Adipocyte (in vitro differentiated cells): ENCODE results near the gene ACBD6.

ENCODE experiments used
- DNase-seq: peaks from one replicate; pipeline ENCODE4 v3.0.0-alpha.2; 2015; ENCODE audit warnings: low read depth
- H3K27me3 ChIP-seq: replicated peaks from 2 replicates; pipeline ENCODE4 v1.7.0; 2013; ENCODE audit warnings: mild to moderate bottlenecking, low read length, moderate library complexity; ENCODE audit not compliant: control insufficient read depth, insufficient read depth
- H3K36me3 ChIP-seq: 2 replicates; pipeline ENCODE4 v1.7.0; 2013; ENCODE audit warnings: low read length, mild to moderate bottlenecking, moderate library complexity; ENCODE audit not compliant: control insufficient read depth, insufficient read depth, severe bottlenecking
- H3K4me1 ChIP-seq: 2 replicates; pipeline ENCODE4 v1.7.0; 2013; ENCODE audit warnings: mild to moderate bottlenecking, low read length, moderate library complexity; ENCODE audit not compliant: control insufficient read depth, insufficient read depth
- H3K4me3 ChIP-seq: 2 replicates; pipeline ENCODE4 v1.7.0; 2013; ENCODE audit warnings: mild to moderate bottlenecking, low read length, moderate library complexity
- H3K9ac ChIP-seq: 2 replicates; pipeline ENCODE4 v1.7.0; 2013; ENCODE audit warnings: mild to moderate bottlenecking, low read length, moderate library complexity
- H3K9me3 ChIP-seq: 2 replicates; pipeline ENCODE4 v1.7.0; 2013; ENCODE audit warnings: mild to moderate bottlenecking, low read length, moderate library complexity; ENCODE audit not compliant: control insufficient read depth

Gene ACBD6

DNA sequence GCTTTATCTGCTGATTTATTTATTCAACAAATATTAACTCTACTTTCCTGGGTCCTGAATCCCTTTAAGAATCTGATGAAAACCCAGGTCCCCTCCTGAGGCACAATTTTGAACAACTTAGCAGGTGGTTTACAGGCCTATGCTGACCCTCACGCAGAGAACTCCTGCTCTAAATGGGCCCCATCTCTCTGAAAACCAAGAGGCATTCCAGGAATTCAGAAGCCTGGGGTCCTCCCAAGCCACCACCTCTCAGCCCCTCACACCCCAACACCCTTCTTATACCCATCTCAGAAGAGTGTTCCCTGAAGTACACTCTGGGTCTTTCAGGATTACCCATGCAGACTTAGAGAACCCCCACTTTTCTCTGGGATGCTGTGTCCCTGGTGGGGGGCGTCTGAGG lies 237.8 kb downstream of the ACBD6 start:
- Histone ChIP-seq H3K4me1 (peaks cover 6% of the 10 kb centered on the region), H3K9ac (no peak overlapping the region), H3K9me3 (no peaks in the 10 kb centered on the region), H3K27me3 (peaks cover 35% of the 10 kb centered on the region), H3K36me3 (no peaks in the 10 kb centered on the region), H3K4me3 (no peak overlapping the region)
- no peak for DNase-seq

DNA sequence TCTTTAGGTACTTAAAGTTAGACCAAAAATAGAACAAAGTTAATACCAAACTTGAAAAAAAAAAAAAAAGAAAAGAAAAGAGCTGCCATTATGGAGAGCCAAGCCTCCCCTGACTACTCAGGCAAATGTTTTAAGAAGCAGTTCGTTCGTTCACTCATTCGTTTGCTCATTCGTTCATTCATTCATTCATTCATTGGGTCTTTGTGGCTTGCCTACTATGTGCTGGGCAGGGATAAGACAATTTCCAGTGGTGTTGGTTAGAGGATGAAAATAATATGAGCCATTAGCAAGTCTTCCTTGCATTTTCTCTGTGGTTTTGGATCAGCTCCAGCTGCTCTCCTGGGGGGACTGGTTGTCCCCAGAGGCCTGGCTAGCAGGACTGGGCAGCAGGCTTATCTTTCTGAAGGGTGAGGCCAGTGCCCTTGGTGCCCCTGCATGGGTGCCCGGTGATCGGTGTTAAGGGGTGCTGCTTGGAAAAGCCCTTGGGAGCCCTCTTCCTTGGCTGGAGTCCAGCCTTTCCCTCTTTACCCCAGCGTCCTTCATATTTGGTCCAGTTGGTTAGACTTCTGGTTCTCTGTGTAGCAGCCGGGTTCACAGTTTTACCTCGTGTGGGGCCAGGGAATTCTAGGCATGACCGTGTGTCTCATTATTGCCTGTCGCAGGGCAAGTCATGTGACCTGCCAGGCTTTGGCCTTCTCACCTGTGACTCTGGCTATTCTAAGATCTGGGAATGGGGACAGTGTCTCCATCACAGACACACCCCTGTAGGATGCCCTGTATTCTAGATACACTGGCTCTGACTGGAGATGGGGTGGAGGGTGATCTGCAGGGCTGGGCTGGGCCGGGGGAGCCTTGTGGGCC lies 239.5 kb downstream of the ACBD6 start:
- peaks cover 6% of the 10 kb centered on the region for H3K4me1 ChIP-seq
- peaks cover 51% of the 10 kb centered on the region for H3K27me3 ChIP-seq
- H3K4me3 ChIP-seq, result no peak overlapping the region
- no peak overlapping the region for H3K9ac ChIP-seq
- H3K9me3 ChIP-seq, result no peaks in the 10 kb centered on the region
- no peaks in the 10 kb centered on the region for H3K36me3 ChIP-seq
- no peak for DNase-seq

DNA sequence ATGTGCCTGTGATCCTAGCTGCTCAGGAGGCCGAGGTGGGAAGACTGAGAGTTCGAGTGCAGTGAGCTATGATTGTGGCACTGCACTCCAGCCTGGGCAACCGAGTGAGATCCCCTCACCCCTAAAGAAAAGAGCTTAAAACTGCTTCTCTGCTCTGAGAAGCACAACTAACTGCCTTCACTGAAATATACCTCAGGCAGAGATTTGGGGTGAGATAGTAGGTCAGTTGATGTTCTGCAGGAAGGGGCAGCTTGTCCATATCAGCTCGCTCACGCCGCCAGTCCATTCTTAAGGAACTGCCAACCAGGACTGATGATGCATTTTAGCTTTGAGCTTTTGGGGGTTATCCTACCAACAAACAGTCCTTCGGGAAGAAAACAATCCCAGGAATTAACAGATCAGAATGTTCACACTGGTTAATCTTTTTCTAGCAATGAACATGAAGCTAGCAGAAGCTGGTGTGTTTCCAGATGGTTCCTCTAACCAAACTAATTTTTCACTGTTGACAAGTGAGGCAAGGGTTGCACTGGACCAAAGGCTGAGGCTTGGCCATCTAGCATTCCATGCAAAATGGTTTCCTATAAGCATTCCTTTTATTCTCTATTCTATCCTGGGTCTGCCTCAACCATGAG lies 240.7 kb downstream of the ACBD6 start:
- H3K9ac ChIP-seq, result no peak overlapping the region

DNA sequence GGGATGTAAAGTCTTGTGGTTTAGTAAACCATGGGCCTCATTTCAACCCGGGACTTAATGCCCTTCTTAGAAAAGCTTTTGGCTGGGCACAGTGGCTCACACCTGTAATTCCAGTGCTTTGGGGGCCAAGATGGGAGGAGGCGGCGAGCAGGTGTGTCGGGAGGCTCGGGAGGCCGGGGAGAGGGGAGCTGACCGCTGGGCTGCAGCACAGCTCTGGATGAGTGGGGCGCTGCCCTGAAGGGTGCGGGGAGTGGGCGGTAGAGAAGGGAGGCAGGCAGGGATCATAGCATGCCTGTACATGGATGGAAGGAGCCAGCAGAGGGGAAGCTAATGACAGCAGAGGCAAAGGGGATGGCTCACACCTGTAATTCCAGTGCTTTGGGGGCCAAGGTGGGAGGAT lies 241.3 kb downstream of the ACBD6 start:
- Histone ChIP-seq H3K9me3 (no peaks in the 10 kb centered on the region), H3K27me3 (peaks cover 69% of the 10 kb centered on the region), H3K4me1 (peaks cover 6% of the 10 kb centered on the region), H3K36me3 (no peaks in the 10 kb centered on the region), H3K4me3 (no peak overlapping the region), H3K9ac (no peak overlapping the region)
- no peak for DNase-seq

More for the DNA sequence above, 240.7 kb downstream of the ACBD6 start:
- Histone ChIP-seq H3K36me3 (no peaks in the 10 kb centered on the region), H3K4me1 (peaks cover 6% of the 10 kb centered on the region), H3K9me3 (no peaks in the 10 kb centered on the region), H3K27me3 (peaks cover 62% of the 10 kb centered on the region), H3K4me3 (no peak overlapping the region)
- DNase-seq, result no peak

DNA sequence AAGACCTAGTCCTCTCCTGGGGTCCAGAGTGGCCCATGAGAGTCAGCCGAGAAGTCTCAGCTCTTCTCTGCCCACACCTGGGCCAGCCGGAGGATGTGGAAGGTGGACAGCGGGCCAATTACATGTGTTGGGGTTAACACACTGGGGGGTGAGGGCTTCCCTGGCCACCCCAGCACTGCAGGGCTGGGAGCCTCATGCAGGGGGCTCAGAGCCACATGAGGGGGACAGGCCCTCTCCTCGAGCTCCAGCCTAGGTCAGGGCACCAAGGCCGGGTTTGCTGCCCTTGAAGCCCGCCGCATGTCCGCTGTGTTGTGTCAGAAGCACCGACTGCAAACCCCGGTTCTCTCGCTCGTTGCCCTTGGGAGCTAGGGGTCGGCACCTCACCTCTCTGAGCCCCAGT lies 241.8 kb downstream of the ACBD6 start:
- Histone ChIP-seq H3K27me3 (peaks cover 70% of the 10 kb centered on the region), H3K9me3 (no peaks in the 10 kb centered on the region), H3K4me3 (no peak overlapping the region), H3K36me3 (no peaks in the 10 kb centered on the region), H3K4me1 (peaks cover 6% of the 10 kb centered on the region), H3K9ac (no peak overlapping the region)
- DNase-seq, result no peak

DNA sequence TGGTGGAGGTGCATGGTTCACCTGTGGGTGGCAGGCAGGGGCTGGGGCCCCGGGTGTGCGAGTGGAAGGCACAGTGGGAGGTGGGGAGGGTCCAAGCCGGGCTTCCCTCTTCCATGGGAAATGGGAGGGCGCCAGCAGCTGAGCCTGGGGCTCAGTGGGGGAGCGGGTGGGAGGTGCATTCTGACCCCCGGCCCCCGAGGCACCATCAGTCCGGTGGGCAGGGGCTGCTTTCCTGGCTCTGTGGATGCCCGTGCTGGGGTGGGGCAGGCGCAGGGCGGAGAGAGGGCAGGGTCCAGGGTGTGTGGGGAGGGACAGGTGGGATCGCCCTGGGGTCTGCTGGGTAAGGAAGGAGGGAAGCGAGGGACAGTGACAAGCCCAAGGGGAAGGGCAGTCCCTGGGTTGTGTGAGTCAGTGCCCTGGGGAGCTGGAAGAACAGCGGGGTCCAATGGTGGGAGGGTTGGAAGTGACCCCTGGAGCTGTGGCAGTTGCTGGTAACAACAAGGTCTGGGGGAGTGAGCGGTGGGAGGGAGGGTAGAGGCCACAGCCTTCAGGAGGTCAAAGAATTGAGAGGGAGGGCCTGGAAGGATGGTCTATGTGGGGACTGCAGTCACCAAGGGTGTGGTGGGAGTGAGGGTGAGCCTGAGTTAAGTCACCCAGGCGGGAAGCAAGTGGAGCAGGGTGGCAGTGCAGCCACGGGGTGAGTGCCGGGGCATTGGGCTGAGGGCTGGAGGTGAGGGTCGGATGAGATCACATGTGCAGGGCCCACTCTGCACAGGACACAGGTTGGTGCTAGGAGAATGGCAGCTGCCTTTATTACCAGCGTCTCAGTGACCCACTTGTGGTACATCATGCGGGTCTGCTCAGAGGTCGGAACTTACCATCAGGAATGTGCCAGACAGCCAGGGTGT lies 242.7 kb downstream of the ACBD6 start:
- Histone ChIP-seq H3K27me3 (peaks cover 71% of the 10 kb centered on the region), H3K4me3 (no peak overlapping the region), H3K9ac (no peak overlapping the region), H3K9me3 (no peaks in the 10 kb centered on the region), H3K4me1 (peaks cover 6% of the 10 kb centered on the region), H3K36me3 (no peaks in the 10 kb centered on the region)
- no peak for DNase-seq

DNA sequence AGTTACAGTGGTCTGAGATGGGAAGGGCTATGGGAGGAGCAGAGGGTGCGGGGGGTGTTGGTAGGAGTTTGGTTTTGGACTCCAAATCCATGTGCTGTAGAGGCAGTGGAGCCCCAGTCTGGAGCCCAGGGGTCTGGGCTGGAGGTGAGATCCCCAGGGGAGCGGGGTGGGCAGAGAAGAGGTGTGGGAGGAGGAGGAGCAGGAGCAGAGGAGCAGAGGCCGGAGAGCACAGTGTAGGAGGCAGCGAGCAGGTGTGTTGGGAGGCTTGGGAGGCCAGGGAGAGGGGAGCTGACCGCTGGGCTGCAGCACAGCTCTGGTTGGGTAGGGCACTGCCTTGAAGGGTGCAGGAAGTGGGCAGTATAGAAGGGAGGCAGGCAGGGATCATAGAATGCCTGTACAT lies 243.4 kb downstream of the ACBD6 start:
- Histone ChIP-seq H3K4me3 (no peak overlapping the region), H3K4me1 (peaks cover 6% of the 10 kb centered on the region), H3K36me3 (no peaks in the 10 kb centered on the region), H3K27me3 (peaks cover 71% of the 10 kb centered on the region), H3K9me3 (no peaks in the 10 kb centered on the region), H3K9ac (no peak overlapping the region)
- DNase-seq, result no peak

DNA sequence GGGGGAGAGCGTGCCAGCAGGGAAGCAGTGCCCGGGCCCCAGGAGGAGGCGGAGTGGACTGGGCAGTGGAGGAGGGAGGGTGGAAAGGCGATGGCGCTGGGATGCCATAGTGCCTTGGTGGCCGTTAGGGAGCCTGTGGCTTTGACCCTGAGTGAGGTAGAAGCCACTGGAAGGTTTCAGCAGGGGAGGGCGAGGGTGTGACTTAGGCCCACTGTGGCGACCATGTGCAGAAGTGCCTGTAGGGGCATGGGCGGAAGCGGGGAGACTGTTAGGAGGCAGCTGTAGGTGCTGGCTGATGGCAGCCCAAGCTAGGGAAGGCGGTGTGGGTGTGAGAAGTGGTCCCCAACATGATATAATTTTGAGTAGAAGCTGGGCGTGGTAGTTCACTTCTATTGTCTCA lies 244.1 kb downstream of the ACBD6 start:
- Histone ChIP-seq H3K27me3 (peaks cover 74% of the 10 kb centered on the region), H3K9ac (no peak overlapping the region)
- DNase-seq, result no peak

DNA sequence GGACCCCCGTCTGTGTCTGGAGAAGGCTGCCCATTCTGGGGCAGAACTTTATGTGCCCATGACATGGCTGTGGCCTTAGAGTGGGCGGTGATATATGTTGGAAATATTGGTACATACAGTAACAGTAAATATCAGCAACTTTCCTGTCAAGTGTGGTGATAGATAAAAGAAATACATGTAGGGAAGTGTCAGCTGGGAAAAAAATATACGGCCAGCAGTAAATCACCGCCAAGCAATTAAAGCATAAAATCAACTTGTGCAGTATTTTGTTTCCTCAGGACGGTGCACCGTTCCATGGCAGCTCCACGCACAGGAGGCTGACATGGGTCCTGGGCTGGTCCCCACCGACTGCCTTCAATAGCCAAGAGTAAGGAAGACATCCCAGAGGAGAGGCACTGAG lies 244.9 kb downstream of the ACBD6 start:
- peaks cover 72% of the 10 kb centered on the region for H3K27me3 ChIP-seq
- no peaks in the 10 kb centered on the region for H3K4me1 ChIP-seq

More for the DNA sequence above, 244.1 kb downstream of the ACBD6 start:
- H3K9me3 ChIP-seq, result no peaks in the 10 kb centered on the region
- H3K4me3 ChIP-seq, result no peak overlapping the region
- H3K36me3 ChIP-seq, result no peaks in the 10 kb centered on the region
- peaks cover 6% of the 10 kb centered on the region for H3K4me1 ChIP-seq

DNA sequence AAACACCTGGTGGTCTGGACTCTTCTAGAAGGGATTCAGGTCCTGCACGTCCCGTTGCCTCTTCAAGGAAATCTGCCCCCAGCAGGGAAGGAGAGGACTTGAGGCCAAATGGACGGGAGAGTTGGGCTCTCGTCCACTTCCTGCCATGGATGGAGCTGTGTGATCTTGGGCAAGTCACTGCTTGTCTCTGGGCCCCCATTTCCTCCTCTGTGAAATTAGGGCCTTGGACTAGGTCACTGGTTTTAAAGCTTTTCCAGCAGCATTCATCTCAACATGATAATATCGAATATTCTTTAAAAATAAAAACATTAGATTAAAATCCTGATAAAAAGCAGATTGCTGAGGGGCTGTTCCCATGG lies 245.4 kb downstream of the ACBD6 start:
- no peak for DNase-seq
- Histone ChIP-seq H3K9ac (no peak overlapping the region), H3K4me1 (no peaks in the 10 kb centered on the region), H3K9me3 (no peaks in the 10 kb centered on the region), H3K4me3 (no peak overlapping the region), H3K27me3 (peaks cover 77% of the 10 kb centered on the region), H3K36me3 (no peaks in the 10 kb centered on the region)

More for the DNA sequence above, 244.9 kb downstream of the ACBD6 start:
- H3K9ac ChIP-seq, result no peak overlapping the region
- no peaks in the 10 kb centered on the region for H3K9me3 ChIP-seq
- H3K36me3 ChIP-seq, result no peaks in the 10 kb centered on the region
- no peak overlapping the region for H3K4me3 ChIP-seq
- no peak for DNase-seq
